GM21717 (cell line): Measurements from ENCODE around the gene COLEC12.

Source experiments
- ATAC-seq: cut with Tn5 transposase; IDR thresholded peaks from one replicate; pipeline ENCODE4 v1.9.1; 2021; ENCODE audit warnings: mild to moderate bottlenecking, moderate library complexity; ENCODE audit not compliant: unreplicated experiment

The COLEC12 gene

GRCh38 chr18:364256-364826 is 136.2 kb downstream of the COLEC12 start:
- no peak for ATAC-seq

- ATAC-seq: no peak
Measured at GRCh38 chr18:363301-364085, 137.0 kb downstream of the COLEC12 start.

- no peak for ATAC-seq
Measured at GRCh38 chr18:362311-363290, 137.9 kb downstream of the COLEC12 start.

- ATAC-seq: no peak
Measured at GRCh38 chr18:361941-362310, 138.6 kb downstream of the COLEC12 start.

- no peak for ATAC-seq
Measured at GRCh38 chr18:361100-361732, 139.3 kb downstream of the COLEC12 start.

- ATAC-seq: no peak
Measured at GRCh38 chr18:360676-361075, 139.8 kb downstream of the COLEC12 start.

- no peak for ATAC-seq
Measured at GRCh38 chr18:356778-357177, 143.7 kb downstream of the COLEC12 start.

- ATAC-seq: no peak
Measured at GRCh38 chr18:355678-356077, 144.8 kb downstream of the COLEC12 start.

GRCh38 chr18:354471-354870 is 146.0 kb downstream of the COLEC12 start:
- no peak for ATAC-seq

GRCh38 chr18:354003-354402 is 146.5 kb downstream of the COLEC12 start:
- no peak for ATAC-seq

- ATAC-seq: no peak
Measured at GRCh38 chr18:352438-352837, 148.1 kb downstream of the COLEC12 start.

- ATAC-seq: no peak
Measured at GRCh38 chr18:350953-351572, 149.4 kb downstream of the COLEC12 start.

- ATAC-seq: no peak
Measured at GRCh38 chr18:346600-346999, 153.9 kb downstream of the COLEC12 start.

GRCh38 chr18:341102-341501 is 159.4 kb downstream of the COLEC12 start:
- ATAC-seq: no peak

GRCh38 chr18:340044-340443 is 160.5 kb downstream of the COLEC12 start:
- no peak for ATAC-seq

GRCh38 chr18:339200-339599 is 161.3 kb downstream of the COLEC12 start:
- no peak for ATAC-seq

GRCh38 chr18:336713-337112 is 163.8 kb downstream of the COLEC12 start:
- no peak for ATAC-seq

GRCh38 chr18:335733-336132 is 164.8 kb downstream of the COLEC12 start:
- no peak for ATAC-seq

- ATAC-seq: no peak
Measured at GRCh38 chr18:334575-335132, 165.8 kb downstream of the COLEC12 start.
